Measurements from ENCODE around the gene CALML3. TPM values are rescaled to one million over a fixed set of nuclear protein-coding genes. Genes with fewer than 3 reads are reported as not detected.
A peak's percentile ranks its signal among the peaks of the same experiment; 100 is the strongest.

CALML3 gene
- total RNA-seq, 1 experiment from 2014 or later: not detected

- peaks cover 76% of the 10 kb centered on the region for H3K4me1 ChIP-seq (replicated peaks; ENCODE audit: insufficient read depth)
- peaks cover 10% of the 10 kb centered on the region; the same call in 1 of the 2 replicates for H3K36me3 ChIP-seq (ENCODE audit: low read depth)
- TF ChIP-seq CTCF (conservative IDR thresholded peaks at IDR 0.05): no peak
- TF ChIP-seq EZH2 (IDR thresholded peaks at IDR 0.05; ENCODE audit: low read depth): no peak
- peaks cover 11% of the 10 kb centered on the region; the same call in 1 of the 2 replicates for H3K79me2 ChIP-seq (ENCODE audit: low read depth)
- H3K4me3 ChIP-seq: no peak overlapping the region
- H3F3A ChIP-seq (ENCODE audit: insufficient read depth, low read depth): peaks cover 54% of the 10 kb centered on the region
- BruUV-seq (replicated peaks): no TSS peak
- H3K9me3 ChIP-seq (ENCODE audit: insufficient read depth, low read depth): no peaks in the 10 kb centered on the region
- ChIA-PET CTCF (no interaction called here), POLR2A (ENCODE audit: unreplicated experiment) (no interaction called here)
- H2AFZ ChIP-seq: no peak overlapping the region
- H3K9me2 ChIP-seq (ENCODE audit: insufficient read depth): no peaks in the 10 kb centered on the region
- H3K27me3 ChIP-seq (ENCODE audit: insufficient read depth, low read depth): no peaks in the 10 kb centered on the region
- no peaks in the 10 kb centered on the region for H4K20me1 ChIP-seq (ENCODE audit: insufficient read depth)
- H3K27ac ChIP-seq: no peak overlapping the region
- intact Hi-C loops (cut with micrococcal nuclease; ENCODE audit: unreplicated experiment): no loop called here
- no peak for DNase-seq
- no peak overlapping the region for H3K4me2 ChIP-seq
Measured at GRCh38 chr10:5542100-5542499, 17.3 kb downstream of the CALML3 start.

- ChIA-PET CTCF (no interaction called here), POLR2A (ENCODE audit: unreplicated experiment) (interaction anchor here (0.7 kb wide), 1 partner anchor 37 kb away, joined by 5 read pairs; no protein-coding TSS in a partner anchor)
- no peaks in the 10 kb centered on the region for H3K9me2 ChIP-seq (ENCODE audit: insufficient read depth)
- DNase-seq: no peak
- H3K27ac ChIP-seq: peak overlapping the region; percentile 100
- no peaks in the 10 kb centered on the region for H3K9me3 ChIP-seq (ENCODE audit: insufficient read depth, low read depth)
- peak overlapping the region; percentile 86 for H3K4me2 ChIP-seq
- H3K79me2 ChIP-seq (ENCODE audit: low read depth): peaks cover 11% of the 10 kb centered on the region; the same call in 1 of the 2 replicates
- intact Hi-C loops (cut with micrococcal nuclease; ENCODE audit: unreplicated experiment): no loop called here
- no peaks in the 10 kb centered on the region for H3K27me3 ChIP-seq (ENCODE audit: insufficient read depth, low read depth)
- BruUV-seq (replicated peaks): no TSS peak
- no peaks in the 10 kb centered on the region for H4K20me1 ChIP-seq (ENCODE audit: insufficient read depth)
- peaks cover 10% of the 10 kb centered on the region; the same call in 1 of the 2 replicates for H3K36me3 ChIP-seq (ENCODE audit: low read depth)
- H3F3A ChIP-seq (ENCODE audit: insufficient read depth, low read depth): peaks cover 59% of the 10 kb centered on the region
- H2AFZ ChIP-seq: no peak overlapping the region
- H3K4me1 ChIP-seq (replicated peaks; ENCODE audit: insufficient read depth): peaks cover 79% of the 10 kb centered on the region
- TF ChIP-seq CTCF (conservative IDR thresholded peaks at IDR 0.05): no peak
- TF ChIP-seq EZH2 (IDR thresholded peaks at IDR 0.05; ENCODE audit: low read depth): no peak
- no peak overlapping the region for H3K4me3 ChIP-seq
Measured at GRCh38 chr10:5543623-5544022, 18.9 kb downstream of the CALML3 start.

- ChIA-PET CTCF (no interaction called here), POLR2A (ENCODE audit: unreplicated experiment) (interaction anchor here (0.7 kb wide), 1 partner anchor 151 kb away, joined by 3 read pairs; no protein-coding TSS in a partner anchor)
- no TSS peak for BruUV-seq (replicated peaks)
- H4K20me1 ChIP-seq (ENCODE audit: insufficient read depth): no peaks in the 10 kb centered on the region
- no peak overlapping the region for H2AFZ ChIP-seq
- no peak for TF ChIP-seq EZH2 (IDR thresholded peaks at IDR 0.05; ENCODE audit: low read depth)
- TF ChIP-seq CTCF (conservative IDR thresholded peaks at IDR 0.05): no peak
- intact Hi-C loops (cut with micrococcal nuclease; ENCODE audit: unreplicated experiment): no loop called here
- peaks cover 57% of the 10 kb centered on the region for H3F3A ChIP-seq (ENCODE audit: insufficient read depth, low read depth)
- H3K9me3 ChIP-seq (ENCODE audit: insufficient read depth, low read depth): no peaks in the 10 kb centered on the region
- H3K4me2 ChIP-seq: peak overlapping the region; percentile 86
- DNase-seq: peak; percentile 60 to 98
- H3K27ac ChIP-seq: peak overlapping the region; percentile 100
- H3K4me1 ChIP-seq (replicated peaks; ENCODE audit: insufficient read depth): peaks cover 79% of the 10 kb centered on the region
- H3K9me2 ChIP-seq (ENCODE audit: insufficient read depth): no peaks in the 10 kb centered on the region
- H3K36me3 ChIP-seq (ENCODE audit: low read depth): peaks cover 10% of the 10 kb centered on the region; the same call in 1 of the 2 replicates
- H3K27me3 ChIP-seq (ENCODE audit: insufficient read depth, low read depth): no peaks in the 10 kb centered on the region
- H3K4me3 ChIP-seq: peak overlapping the region; percentile 20; the same call in 1 of the 2 replicates
- peaks cover 12% of the 10 kb centered on the region; the same call in 1 of the 2 replicates for H3K79me2 ChIP-seq (ENCODE audit: low read depth)
Measured at GRCh38 chr10:5544216-5544805, 19.6 kb downstream of the CALML3 start.
